Osteocyte (in vitro differentiated cells): ENCODE measurements around the gene FHOD3. TPM values are rescaled to one million over a fixed set of nuclear protein-coding genes. Genes with fewer than 3 reads are reported as not detected.

ENCODE experiments used
- DNase-seq: peaks from one replicate; pipeline ENCODE4 v3.0.0; 2021; ENCODE audit warnings: mixed read lengths; ENCODE audit not compliant: unreplicated experiment; ENCODE audit errors: extremely low spot score
- H3K27ac Mint-ChIP-seq: one replicate; pipeline ENCODE4 v1.8.0; 2021; ENCODE audit warnings: mild to moderate bottlenecking, mixed read lengths; ENCODE audit not compliant: unreplicated experiment
- H3K27me3 Mint-ChIP-seq: one replicate; pipeline ENCODE4 v1.8.0; 2021; ENCODE audit warnings: mixed read lengths; ENCODE audit not compliant: unreplicated experiment
- H3K36me3 Mint-ChIP-seq: one replicate; pipeline ENCODE4 v1.8.0; 2021; ENCODE audit warnings: mixed read lengths; ENCODE audit not compliant: unreplicated experiment
- H3K4me1 Mint-ChIP-seq: one replicate; pipeline ENCODE4 v1.8.0; 2021; ENCODE audit warnings: mixed read lengths; ENCODE audit not compliant: unreplicated experiment
- H3K4me3 Mint-ChIP-seq: one replicate; pipeline ENCODE4 v1.8.0; 2021; ENCODE audit warnings: mild to moderate bottlenecking, moderate library complexity, mixed read lengths; ENCODE audit not compliant: unreplicated experiment
- H3K9me3 Mint-ChIP-seq: one replicate; pipeline ENCODE4 v1.8.0; 2021; ENCODE audit warnings: mixed read lengths; ENCODE audit not compliant: unreplicated experiment
- CTCF ChIP-seq: fragments of 200-600 bp; sonication (generic); IDR thresholded peaks from 2 replicates; pipeline ENCODE4 v1.5.0; 2021; ENCODE audit warnings: antibody characterized with exemption, mild to moderate bottlenecking, moderate library complexity
- total RNA-seq: library from RNA; stranded (reverse); gene quantifications from 2 replicates; pipeline ENCODE4 v1.2.1, GENCODE V29; 2021

FHOD3 gene
- total RNA-seq, 1 donor from 2014 or later: 1.2 TPM

GRCh38 chr18:36464126-36464651 lies 166.7 kb downstream of the FHOD3 start:
- H3K36me3 Mint-ChIP-seq: no peaks in the 10 kb centered on the region
- peaks cover 4% of the 10 kb centered on the region for H3K4me1 Mint-ChIP-seq
- no peak for DNase-seq
- no peak overlapping the region for H3K27ac Mint-ChIP-seq
- H3K27me3 Mint-ChIP-seq: peaks cover 14% of the 10 kb centered on the region
- no peak for TF ChIP-seq CTCF
- no peaks in the 10 kb centered on the region for H3K9me3 Mint-ChIP-seq
- H3K4me3 Mint-ChIP-seq: no peak overlapping the region

- DNase-seq: no peak
- Mint-ChIP-seq H3K4me3 (no peak overlapping the region), H3K27me3 (peaks cover 14% of the 10 kb centered on the region), H3K36me3 (no peaks in the 10 kb centered on the region), H3K4me1 (peaks cover 4% of the 10 kb centered on the region), H3K9me3 (no peaks in the 10 kb centered on the region), H3K27ac (no peak overlapping the region)
- no peak for TF ChIP-seq CTCF
Observed at GRCh38 chr18:36465276-36465675, 167.8 kb downstream of the FHOD3 start.

- H3K4me3 Mint-ChIP-seq: no peak overlapping the region
- H3K27ac Mint-ChIP-seq: no peak overlapping the region
- no peak for TF ChIP-seq CTCF
- H3K36me3 Mint-ChIP-seq: no peaks in the 10 kb centered on the region
- no peaks in the 10 kb centered on the region for H3K9me3 Mint-ChIP-seq
- H3K4me1 Mint-ChIP-seq: peaks cover 4% of the 10 kb centered on the region
- DNase-seq: no peak
- peaks cover 20% of the 10 kb centered on the region for H3K27me3 Mint-ChIP-seq
Observed at GRCh38 chr18:36465970-36466369, 168.5 kb downstream of the FHOD3 start.

- Mint-ChIP-seq H3K4me1 (peaks cover 2% of the 10 kb centered on the region), H3K27ac (no peak overlapping the region), H3K4me3 (no peak overlapping the region), H3K36me3 (no peaks in the 10 kb centered on the region), H3K9me3 (no peaks in the 10 kb centered on the region), H3K27me3 (peaks cover 36% of the 10 kb centered on the region)
- no peak for DNase-seq
- no peak for TF ChIP-seq CTCF
Observed at GRCh38 chr18:36467614-36468013, 170.1 kb downstream of the FHOD3 start.

GRCh38 chr18:36468161-36468560 lies 170.6 kb downstream of the FHOD3 start:
- DNase-seq: no peak
- no peaks in the 10 kb centered on the region for H3K9me3 Mint-ChIP-seq
- H3K27me3 Mint-ChIP-seq: peaks cover 37% of the 10 kb centered on the region
- no peaks in the 10 kb centered on the region for H3K36me3 Mint-ChIP-seq
- H3K4me3 Mint-ChIP-seq: no peak overlapping the region
- no peak for TF ChIP-seq CTCF
- H3K27ac Mint-ChIP-seq: no peak overlapping the region
- peaks cover 2% of the 10 kb centered on the region for H3K4me1 Mint-ChIP-seq
